Measurements from ENCODE around the gene OR6C70.

- no peak for TF ChIP-seq CTCF (IDR thresholded peaks at IDR 0.05; ENCODE audit: low read length)
- TF ChIP-seq EZH2 (IDR thresholded peaks at IDR 0.05; ENCODE audit: borderline replicate concordance, low read length) = no peak
Measured at GRCh38 chr12:55501601-55502000, 31.7 kb upstream of the OR6C70 start.

Measured in OCI-LY1 (cell line).